ENCODE data around the gene AOPEP. TPM values are rescaled to one million over a fixed set of nuclear protein-coding genes. Genes with fewer than 3 reads are reported as not detected.

AOPEP gene
- total RNA-seq, 1 donor from 2014 or later: 75.3 TPM

- no peak overlapping the region for H3K4me3 Mint-ChIP-seq (ENCODE audit: unreplicated experiment)
- peak overlapping the region; percentile 62 for H3K27ac ChIP-seq (ENCODE audit: low read depth, low read length)
- H2AFZ ChIP-seq (ENCODE audit: low read depth, low read length): no peak overlapping the region
- H3K27me3 ChIP-seq (ENCODE audit: insufficient read depth, low read length): no peaks in the 10 kb centered on the region
- no peak overlapping the region for H3K27ac Mint-ChIP-seq (ENCODE audit: unreplicated experiment)
- FAIRE-seq (no peak), DNase-seq (ENCODE audit: low read depth) (peak; percentile 89)
- H3K9me3 ChIP-seq (ENCODE audit: insufficient read depth, low read depth, low read length): no peaks in the 10 kb centered on the region
- H3K27me3 Mint-ChIP-seq (ENCODE audit: low read depth, unreplicated experiment): no peaks in the 10 kb centered on the region
- peak overlapping the region; percentile 54 for H3K4me2 ChIP-seq (ENCODE audit: low read length)
- peaks cover 25% of the 10 kb centered on the region for H3K4me1 Mint-ChIP-seq (ENCODE audit: low read depth, unreplicated experiment)
- H3K4me1 ChIP-seq (ENCODE audit: insufficient read depth, low read length): peaks cover 14% of the 10 kb centered on the region
- H4K20me1 ChIP-seq (ENCODE audit: insufficient read depth, low read length): no peaks in the 10 kb centered on the region
- H3K9me3 Mint-ChIP-seq (ENCODE audit: unreplicated experiment): peaks cover 2% of the 10 kb centered on the region
- TF ChIP-seq CTCF (IDR thresholded peaks at IDR 0.05; ENCODE audit: insufficient read depth, low read depth, low read length) (no peak), EZH2 (IDR thresholded peaks at IDR 0.05; ENCODE audit: insufficient read depth, low read length) (no peak)
- H3K4me3 ChIP-seq (ENCODE audit: insufficient read depth, low read depth, low read length): no peak overlapping the region
- peak overlapping the region; percentile 64 for H3K9ac ChIP-seq (ENCODE audit: low read length)
- no peaks in the 10 kb centered on the region for H3K36me3 ChIP-seq (ENCODE audit: insufficient read depth, low read length)
- no peaks in the 10 kb centered on the region for H3K79me2 ChIP-seq (ENCODE audit: insufficient read depth, low read length)
- H3K36me3 Mint-ChIP-seq (ENCODE audit: low read depth, unreplicated experiment): peaks cover 26% of the 10 kb centered on the region
Observed at GRCh38 chr9:94973451-94973941, 247.0 kb downstream of the AOPEP start.

- H4K20me1 ChIP-seq (ENCODE audit: insufficient read depth, low read length): no peaks in the 10 kb centered on the region
- H3K27me3 ChIP-seq (ENCODE audit: insufficient read depth, low read length): no peaks in the 10 kb centered on the region
- H3K27ac ChIP-seq (ENCODE audit: low read depth, low read length): peak overlapping the region; percentile 1
- Mint-ChIP-seq H3K4me1 (ENCODE audit: low read depth, unreplicated experiment) (peaks cover 25% of the 10 kb centered on the region), H3K27ac (ENCODE audit: unreplicated experiment) (no peak overlapping the region), H3K9me3 (ENCODE audit: unreplicated experiment) (peaks cover 2% of the 10 kb centered on the region), H3K36me3 (ENCODE audit: low read depth, unreplicated experiment) (peaks cover 24% of the 10 kb centered on the region), H3K27me3 (ENCODE audit: low read depth, unreplicated experiment) (no peaks in the 10 kb centered on the region), H3K4me3 (ENCODE audit: unreplicated experiment) (no peak overlapping the region)
- peaks cover 14% of the 10 kb centered on the region for H3K4me1 ChIP-seq (ENCODE audit: insufficient read depth, low read length)
- H2AFZ ChIP-seq (ENCODE audit: low read depth, low read length): no peak overlapping the region
- no peak overlapping the region for H3K4me3 ChIP-seq (ENCODE audit: insufficient read depth, low read depth, low read length)
- TF ChIP-seq EZH2 (IDR thresholded peaks at IDR 0.05; ENCODE audit: insufficient read depth, low read length) (no peak), CTCF (IDR thresholded peaks at IDR 0.05; ENCODE audit: insufficient read depth, low read depth, low read length) (no peak)
- DNase-seq (ENCODE audit: low read depth) (no peak), FAIRE-seq (no peak)
- peak overlapping the region; percentile 7 for H3K9ac ChIP-seq (ENCODE audit: low read length)
- H3K4me2 ChIP-seq (ENCODE audit: low read length): peak overlapping the region; percentile 54
- no peaks in the 10 kb centered on the region for H3K36me3 ChIP-seq (ENCODE audit: insufficient read depth, low read length)
- H3K79me2 ChIP-seq (ENCODE audit: insufficient read depth, low read length): no peaks in the 10 kb centered on the region
- no peaks in the 10 kb centered on the region for H3K9me3 ChIP-seq (ENCODE audit: insufficient read depth, low read depth, low read length)
Observed at GRCh38 chr9:94974154-94974879, 247.8 kb downstream of the AOPEP start.

- Mint-ChIP-seq H3K9me3 (ENCODE audit: unreplicated experiment) (peaks cover 2% of the 10 kb centered on the region), H3K36me3 (ENCODE audit: low read depth, unreplicated experiment) (peaks cover 24% of the 10 kb centered on the region), H3K4me1 (ENCODE audit: low read depth, unreplicated experiment) (peaks cover 22% of the 10 kb centered on the region), H3K4me3 (ENCODE audit: unreplicated experiment) (no peak overlapping the region), H3K27ac (ENCODE audit: unreplicated experiment) (no peak overlapping the region), H3K27me3 (ENCODE audit: low read depth, unreplicated experiment) (no peaks in the 10 kb centered on the region)
- H2AFZ ChIP-seq (ENCODE audit: low read depth, low read length): no peak overlapping the region
- peaks cover 14% of the 10 kb centered on the region for H3K4me1 ChIP-seq (ENCODE audit: insufficient read depth, low read length)
- DNase-seq (ENCODE audit: low read depth) (no peak), FAIRE-seq (no peak)
- H3K9ac ChIP-seq (ENCODE audit: low read length): no peak overlapping the region
- H3K27ac ChIP-seq (ENCODE audit: low read depth, low read length): no peak overlapping the region
- no peaks in the 10 kb centered on the region for H4K20me1 ChIP-seq (ENCODE audit: insufficient read depth, low read length)
- H3K9me3 ChIP-seq (ENCODE audit: insufficient read depth, low read depth, low read length): no peaks in the 10 kb centered on the region
- no peak overlapping the region for H3K4me3 ChIP-seq (ENCODE audit: insufficient read depth, low read depth, low read length)
- no peak for TF ChIP-seq EZH2 (IDR thresholded peaks at IDR 0.05; ENCODE audit: insufficient read depth, low read length)
- no peak for TF ChIP-seq CTCF (IDR thresholded peaks at IDR 0.05; ENCODE audit: insufficient read depth, low read depth, low read length)
- no peaks in the 10 kb centered on the region for H3K36me3 ChIP-seq (ENCODE audit: insufficient read depth, low read length)
- no peaks in the 10 kb centered on the region for H3K27me3 ChIP-seq (ENCODE audit: insufficient read depth, low read length)
- no peaks in the 10 kb centered on the region for H3K79me2 ChIP-seq (ENCODE audit: insufficient read depth, low read length)
- H3K4me2 ChIP-seq (ENCODE audit: low read length): no peak overlapping the region
Observed at GRCh38 chr9:94975480-94975879, 249.0 kb downstream of the AOPEP start.

Measured in astrocyte (in vitro differentiated cells and primary cell).